GM21723 (cell line): ENCODE data around the gene CCDC158.
"Not testable (repeated sequence)": the region's sequence is repeated elsewhere in the genome, so short reads cannot be mapped to it uniquely, and the experiment has no call there.

Experiments
- ATAC-seq: cut with Tn5 transposase; IDR thresholded peaks from one replicate; pipeline ENCODE4 v1.9.1; 2021; ENCODE audit warnings: mild to moderate bottlenecking, moderate library complexity; ENCODE audit not compliant: unreplicated experiment

CCDC158 gene

DNA sequence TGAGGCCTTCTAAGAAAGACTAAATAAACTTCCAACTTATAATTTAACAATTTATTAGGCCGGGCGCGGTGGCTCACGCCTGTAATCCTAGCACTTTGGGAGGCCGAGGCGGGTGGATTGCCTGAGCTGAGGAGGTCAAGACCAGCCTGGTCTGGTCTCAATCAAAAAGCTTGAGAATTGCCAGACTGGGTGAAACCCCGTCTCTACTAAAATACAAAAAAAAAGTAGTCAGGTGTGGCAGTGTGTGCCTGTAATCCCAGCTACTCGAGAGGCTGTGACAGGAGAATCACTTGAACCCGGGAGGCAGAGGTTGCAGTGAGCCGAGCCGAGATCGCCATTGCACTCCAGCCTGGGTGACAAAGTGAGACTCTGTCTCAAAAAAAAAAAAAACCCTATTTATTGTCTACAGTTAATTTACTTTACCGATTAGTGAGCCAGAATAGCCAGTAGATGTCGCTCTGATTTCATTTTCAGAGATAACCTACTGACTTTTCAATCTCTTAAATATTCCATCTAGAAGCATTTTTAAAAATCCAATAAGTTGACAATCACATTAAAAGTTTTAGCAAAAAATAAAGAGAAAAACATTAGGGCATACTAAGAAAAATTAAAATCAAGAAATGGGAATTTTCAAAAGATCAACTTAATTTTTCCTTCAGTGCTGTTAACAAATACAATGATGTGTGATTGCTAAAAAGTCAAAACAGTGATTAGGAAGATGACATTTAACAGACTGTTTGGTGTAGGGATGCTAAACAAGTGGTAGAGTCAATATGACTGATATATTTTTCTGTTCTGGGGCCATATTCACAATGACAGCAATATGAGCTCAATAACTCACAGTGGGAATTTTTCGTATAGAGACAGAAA, 9.8 kb upstream of the CCDC158 start:
- no peak for ATAC-seq

DNA sequence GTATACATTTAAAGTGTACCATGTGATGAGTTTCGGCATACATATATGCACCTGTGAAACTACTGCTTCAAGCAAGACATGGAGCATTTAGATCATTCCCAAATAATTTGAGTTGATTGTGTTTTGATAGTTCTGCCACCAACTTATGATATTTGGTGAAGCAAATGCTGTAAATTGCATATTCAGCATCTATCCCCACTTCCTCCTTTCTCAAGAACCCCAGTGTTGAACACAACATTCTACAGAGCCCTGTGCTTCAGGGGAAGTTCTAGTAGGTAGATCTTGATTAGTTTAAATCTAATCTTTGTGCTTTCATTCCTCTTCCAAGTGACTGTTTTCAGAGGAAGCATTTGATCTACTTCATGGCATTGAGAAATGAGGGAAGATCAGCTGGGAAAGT, 8.7 kb upstream of the CCDC158 start:
- ATAC-seq = no peak

DNA sequence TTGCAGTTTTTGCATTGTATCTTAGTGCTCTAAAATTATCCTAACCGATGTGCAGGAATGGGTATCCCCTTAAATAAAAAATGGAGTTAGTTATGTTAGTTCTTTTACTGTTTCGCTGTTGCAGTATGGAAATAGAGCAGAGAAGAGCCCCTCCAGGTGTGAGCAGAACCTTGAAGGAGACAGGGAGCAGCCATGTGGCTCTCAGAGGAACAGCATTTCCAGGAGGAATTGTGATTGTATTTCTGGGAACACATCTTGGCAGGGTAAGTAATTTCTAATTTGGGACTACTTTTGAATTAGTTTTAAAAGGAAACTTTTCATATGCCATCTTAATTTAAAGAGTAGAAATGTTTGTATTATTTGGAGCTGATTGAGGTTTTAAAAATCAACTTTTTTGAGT, 5.3 kb upstream of the CCDC158 start:
- no peak for ATAC-seq

GRCh38 chr4:76423159-76423558, 2.2 kb upstream of the CCDC158 start:
- ATAC-seq = not testable (repeated sequence)

- no peak for ATAC-seq
Observed at GRCh38 chr4:76420188-76420761, 666 bp downstream of the CCDC158 start.

- no peak for ATAC-seq
Observed at GRCh38 chr4:76410636-76411035, 10.3 kb downstream of the CCDC158 start.

DNA sequence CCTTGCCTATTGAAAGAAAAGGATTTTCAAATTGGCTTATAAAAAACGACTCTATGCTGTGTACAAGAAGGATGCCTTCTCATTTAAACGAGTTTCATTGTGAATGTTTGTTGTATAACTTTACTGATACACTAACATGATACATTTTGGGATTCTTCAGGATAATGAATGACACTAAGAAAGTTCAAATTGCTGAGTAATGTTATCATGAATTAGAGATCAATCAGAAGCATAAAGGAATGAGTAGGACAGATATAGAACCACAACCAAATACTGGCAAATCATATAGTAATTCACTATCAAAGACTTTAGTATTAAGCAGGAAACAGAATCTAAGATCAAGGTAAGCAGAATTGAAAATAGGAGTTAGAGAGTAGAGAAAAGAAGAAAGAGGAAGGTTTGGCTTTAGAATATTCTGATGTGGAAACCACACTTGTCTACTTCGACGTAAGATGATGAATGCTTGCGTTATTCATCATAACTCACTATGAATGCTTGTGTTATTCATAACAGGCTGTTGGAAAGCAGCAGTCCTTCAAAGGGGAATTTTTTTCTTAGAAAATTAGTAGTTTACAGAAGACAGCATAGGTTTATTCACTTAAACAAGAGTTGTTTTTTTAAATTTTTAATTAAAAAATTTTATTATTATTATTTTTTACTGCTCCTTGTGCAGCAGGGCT, 13.4 kb downstream of the CCDC158 start:
- no peak for ATAC-seq

GRCh38 chr4:76406081-76406480, 14.9 kb downstream of the CCDC158 start:
- ATAC-seq = no peak

DNA sequence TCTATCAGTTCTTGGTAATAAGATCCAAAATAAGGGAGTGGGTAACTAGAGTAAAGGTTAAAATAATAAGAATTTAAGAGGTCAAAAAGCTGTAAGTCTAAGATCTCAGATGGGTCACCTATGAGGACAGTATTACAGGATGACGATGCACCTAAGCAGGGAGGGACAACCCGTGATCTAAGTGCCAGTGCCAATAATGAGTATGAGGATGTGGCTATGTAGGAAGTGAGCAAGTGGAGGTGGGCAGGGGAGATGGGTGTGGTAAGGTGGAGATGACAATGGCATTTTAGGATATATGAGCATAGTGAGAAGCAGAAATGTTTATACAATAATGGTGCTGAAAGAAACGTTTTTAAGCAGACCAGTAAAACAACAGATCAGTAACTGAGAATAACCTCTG, 19.3 kb downstream of the CCDC158 start:
- ATAC-seq = no peak

DNA sequence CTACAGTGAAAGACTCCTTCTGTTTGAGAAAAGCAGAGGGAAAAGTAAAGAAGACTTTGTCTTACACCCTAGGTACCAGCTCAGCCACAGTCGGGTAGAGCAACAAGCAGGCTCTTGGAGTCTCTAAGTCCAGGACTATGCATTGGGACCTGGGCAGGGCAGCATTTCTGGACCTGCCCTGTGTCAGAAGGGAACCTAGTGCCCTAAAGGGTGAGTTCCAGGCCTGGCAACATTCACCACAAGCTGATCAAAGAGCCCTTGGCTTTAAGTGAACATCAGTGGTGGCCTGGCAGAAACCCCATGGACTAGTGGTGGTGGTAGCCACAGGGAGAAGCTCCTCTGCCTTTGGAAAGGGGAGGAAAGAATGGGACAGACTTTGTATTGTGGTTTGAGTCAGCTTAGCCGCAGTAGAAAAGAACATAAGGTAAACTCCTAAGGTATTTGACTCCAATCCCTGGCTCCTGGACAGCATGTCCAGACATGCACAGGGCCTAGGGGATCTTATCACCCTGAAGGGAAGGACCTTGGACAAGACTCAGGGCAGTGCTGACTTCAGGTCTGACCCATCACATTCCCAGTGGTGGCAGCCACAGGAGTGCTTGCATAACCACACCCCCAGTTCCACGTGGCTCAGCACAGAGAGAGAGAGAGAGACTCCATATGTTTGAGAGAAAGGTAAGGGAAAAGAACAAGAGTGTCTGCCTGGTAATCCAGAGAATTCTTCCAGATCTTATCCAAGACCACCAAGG, 32.6 kb downstream of the CCDC158 start:
- ATAC-seq = no peak

DNA sequence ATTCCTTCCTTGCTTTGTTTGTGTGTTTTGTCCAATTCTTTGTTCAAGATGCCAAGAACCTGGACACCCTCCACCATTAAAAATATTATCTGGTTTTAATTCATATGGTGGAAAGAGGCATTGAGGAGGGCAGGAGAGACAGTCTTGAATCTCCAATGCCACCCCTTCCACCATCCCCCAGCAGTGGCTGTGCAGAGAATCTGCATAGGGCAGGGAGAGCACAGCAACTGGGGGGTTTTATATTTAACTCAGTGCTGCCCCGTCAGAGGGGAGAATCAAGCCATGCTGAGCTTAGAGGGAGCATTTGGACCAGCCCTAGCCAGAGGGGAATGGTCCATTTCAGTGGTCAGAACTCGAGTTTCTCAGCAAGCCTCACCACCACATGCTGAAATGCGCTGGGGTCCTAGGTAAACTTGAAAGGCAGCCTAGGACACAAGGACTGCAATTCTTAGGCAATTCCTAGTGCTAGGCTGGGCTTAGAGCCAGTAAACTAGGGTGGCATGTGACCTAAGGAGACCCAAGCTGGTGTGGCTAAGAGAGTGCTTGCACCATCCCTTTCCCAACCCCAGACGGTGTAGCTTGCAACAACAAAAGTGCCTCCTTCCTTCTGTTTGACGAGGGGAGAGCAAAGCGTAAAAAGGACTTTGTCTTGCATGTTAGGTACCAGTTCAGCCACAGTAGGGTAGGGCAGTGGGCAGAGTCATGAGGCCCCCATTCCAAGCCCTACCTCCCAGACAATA, 34.2 kb downstream of the CCDC158 start:
- ATAC-seq = no peak

GRCh38 chr4:76385974-76386373, 35.0 kb downstream of the CCDC158 start:
- ATAC-seq = no peak

DNA sequence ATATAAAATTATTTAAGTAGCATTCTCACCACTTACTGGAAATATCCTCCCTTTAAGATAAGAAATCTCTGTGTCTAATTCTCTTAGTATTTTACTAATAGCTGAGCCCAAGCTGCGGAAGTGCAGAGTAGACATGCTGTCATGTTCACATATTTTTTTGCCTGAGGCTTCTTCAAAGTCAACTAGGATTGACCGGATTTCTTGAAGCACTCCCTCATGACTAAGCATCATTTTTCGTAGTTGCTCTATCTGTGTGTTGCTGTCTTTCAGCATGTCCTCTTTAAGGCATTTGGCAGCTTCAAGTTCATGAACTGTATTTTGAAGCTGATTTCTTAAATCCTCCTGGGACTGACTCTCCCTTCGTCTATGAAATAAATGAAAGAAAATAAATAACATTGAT, 36.9 kb downstream of the CCDC158 start:
- no peak for ATAC-seq

GRCh38 chr4:76383001-76383400, 37.9 kb downstream of the CCDC158 start:
- no peak for ATAC-seq

- ATAC-seq = no peak
Observed at GRCh38 chr4:76381986-76382385, 39.0 kb downstream of the CCDC158 start.

- ATAC-seq = no peak
Observed at GRCh38 chr4:76380561-76380960, 40.4 kb downstream of the CCDC158 start.

GRCh38 chr4:76377911-76378310, 43.0 kb downstream of the CCDC158 start:
- no peak for ATAC-seq

DNA sequence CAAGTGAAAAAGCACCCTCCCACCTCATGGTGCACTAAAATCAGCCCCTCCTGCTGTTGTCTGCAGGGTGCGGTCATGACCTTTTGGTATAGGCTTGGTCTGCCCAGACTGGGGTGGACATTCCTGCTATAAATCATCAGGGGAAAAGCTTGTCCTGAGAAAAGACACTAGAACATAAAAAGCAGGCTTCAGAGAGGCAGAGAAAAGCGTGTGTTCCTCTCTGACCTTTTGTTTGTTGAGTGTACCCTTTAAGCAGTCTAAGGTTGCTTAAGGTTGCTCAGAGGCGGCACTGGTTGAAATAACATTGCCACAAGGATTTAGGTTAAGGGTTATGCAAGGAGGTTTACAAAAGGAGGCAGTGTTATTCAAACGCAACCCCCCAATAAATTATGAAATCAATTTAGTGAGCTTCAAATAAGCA, 43.5 kb downstream of the CCDC158 start:
- ATAC-seq = no peak

DNA sequence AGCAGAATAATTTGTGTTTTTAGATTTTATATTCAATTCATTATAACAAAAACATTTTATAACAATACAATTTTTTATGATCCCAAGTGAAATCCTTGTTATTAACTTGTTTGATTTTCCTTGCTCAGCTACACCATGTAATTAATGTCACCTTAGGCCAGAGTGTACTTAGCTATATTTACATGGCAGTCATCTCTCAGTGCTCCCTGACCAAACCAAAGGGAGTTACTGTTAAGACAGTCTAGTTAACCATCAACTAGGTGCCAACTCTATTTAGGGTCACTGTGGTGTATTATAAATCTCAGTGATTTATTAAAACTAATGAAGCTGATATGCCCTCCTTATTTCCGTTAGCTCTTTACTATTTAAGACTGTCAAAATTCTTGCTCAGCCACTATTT, 44.4 kb downstream of the CCDC158 start:
- no peak for ATAC-seq

GRCh38 chr4:76375703-76376102, 45.2 kb downstream of the CCDC158 start:
- ATAC-seq = no peak

GRCh38 chr4:76374798-76375197, 46.1 kb downstream of the CCDC158 start:
- no peak for ATAC-seq
